HG03135 (cell line): ENCODE data around the gene ZNF675.
"Not testable (repeated sequence)": the region's sequence is repeated elsewhere in the genome, so short reads cannot be mapped to it uniquely, and the experiment has no call there.

Experiments used
- ATAC-seq: cut with Tn5 transposase; IDR thresholded peaks from one replicate; pipeline ENCODE4 v1.9.1; 2021; ENCODE audit warnings: mild to moderate bottlenecking, moderate library complexity; ENCODE audit not compliant: unreplicated experiment

ZNF675 gene

GRCh38 chr19:23686621-23687423, at the start of gene ZNF675:
Gene ZNF675, minus strand, starts transcription at chr19:23687212. Its CDS starts 179 bp downstream, at chr19:23687033.
- peak; percentile 89 for ATAC-seq

GRCh38 chr19:23730729-23731465, 43.9 kb upstream of the ZNF675 start:
- ATAC-seq: not testable (repeated sequence)

GRCh38 chr19:23724161-23724560, 37.1 kb upstream of the ZNF675 start:
- ATAC-seq: not testable (repeated sequence)

GRCh38 chr19:23718802-23719201, 31.8 kb upstream of the ZNF675 start:
- ATAC-seq: no peak

- ATAC-seq: no peak
Measured at GRCh38 chr19:23716792-23717191, 29.8 kb upstream of the ZNF675 start.

GRCh38 chr19:23709347-23709746, 22.3 kb upstream of the ZNF675 start:
- ATAC-seq: no peak

- ATAC-seq: no peak
Measured at GRCh38 chr19:23706657-23707056, 19.6 kb upstream of the ZNF675 start.

- no peak for ATAC-seq
Measured at GRCh38 chr19:23699521-23699860, 12.5 kb upstream of the ZNF675 start.

GRCh38 chr19:23698711-23699520, 11.9 kb upstream of the ZNF675 start:
- ATAC-seq: no peak

GRCh38 chr19:23692937-23693336, 5.9 kb upstream of the ZNF675 start:
- not testable (repeated sequence) for ATAC-seq

- no peak for ATAC-seq
Measured at GRCh38 chr19:23673132-23673531, 13.9 kb downstream of the ZNF675 start.

GRCh38 chr19:23668606-23669005, 18.4 kb downstream of the ZNF675 start:
- ATAC-seq: not testable (repeated sequence)

- no peak for ATAC-seq
Measured at GRCh38 chr19:23665651-23666410, 21.2 kb downstream of the ZNF675 start.

- ATAC-seq: not testable (repeated sequence)
Measured at GRCh38 chr19:23649817-23650216, 37.2 kb downstream of the ZNF675 start.
